DND-41 (cell line): ENCODE measurements around the gene WIPF3.

Experiments used
- CTCF ChIP-seq: IDR thresholded peaks from 2 replicates; pipeline ENCODE4 v1.5.1; 2012; ENCODE audit warnings: borderline replicate concordance, low read length, moderate library complexity, mild to moderate bottlenecking; ENCODE audit not compliant: poor library complexity, severe bottlenecking; ENCODE audit errors: extremely low read depth
- EZH2 ChIP-seq: IDR thresholded peaks from 3 replicates; pipeline ENCODE4 v1.6.1; 2012; ENCODE audit warnings: borderline replicate concordance, low read depth, mild to moderate bottlenecking, moderate library complexity, low read length, inconsistent platforms; ENCODE audit not compliant: severe bottlenecking

GRCh38 chr7:29826530-29826822 lies 20.2 kb downstream of the WIPF3 start:
- no peak for TF ChIP-seq CTCF
- no peak for TF ChIP-seq EZH2
